Measurements from ENCODE around the gene ISM1.
"Not testable (repeated sequence)": the region's sequence is repeated elsewhere in the genome, so short reads cannot be mapped to it uniquely, and the experiment has no call there.

ISM1 gene

GRCh38 chr20:13222319-13222716, 1.2 kb downstream of the ISM1 start:
- no peak for DNase-seq

- DNase-seq, result no peak
Observed at GRCh38 chr20:13223736-13224520, 2.9 kb downstream of the ISM1 start.

DNA sequence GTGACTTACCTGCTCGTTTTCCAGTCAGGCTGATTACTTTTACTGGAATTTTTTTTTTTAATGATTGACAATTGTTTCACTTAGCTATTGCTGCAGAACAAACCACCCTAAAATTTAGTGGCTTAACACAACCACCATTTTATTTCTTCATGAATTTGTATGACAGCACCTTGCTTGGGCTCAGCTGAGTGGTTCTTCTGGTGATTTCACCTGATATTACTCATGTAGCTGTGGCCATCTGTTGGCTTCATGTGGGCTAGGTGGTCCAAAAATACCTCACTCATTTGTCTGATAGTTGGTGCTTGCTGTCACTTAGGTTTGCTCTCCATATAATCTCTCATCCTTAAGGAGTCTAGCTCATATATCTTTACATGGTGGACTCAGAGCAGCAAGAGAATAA, 5.3 kb downstream of the ISM1 start:
- no peak for DNase-seq

DNA sequence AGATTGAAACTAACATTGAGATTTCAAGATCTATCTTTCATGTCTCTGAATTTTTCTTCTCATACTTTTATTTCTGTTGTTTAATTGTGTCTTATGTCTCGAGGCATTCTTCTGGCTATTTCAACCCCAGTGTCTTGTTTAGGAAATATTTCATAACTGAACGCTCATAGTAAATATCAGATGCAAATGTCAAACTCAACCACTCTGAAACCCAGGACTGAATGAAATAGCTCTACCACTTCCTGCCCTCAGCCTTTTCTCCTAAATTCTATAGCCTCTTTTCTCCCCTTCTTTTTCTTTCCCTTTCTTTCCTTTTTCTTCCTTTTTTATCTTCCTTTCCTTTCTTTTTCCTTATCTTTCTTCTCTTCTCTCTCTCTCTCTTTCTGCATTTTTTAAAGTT, 7.7 kb downstream of the ISM1 start:
- no peak for DNase-seq

DNA sequence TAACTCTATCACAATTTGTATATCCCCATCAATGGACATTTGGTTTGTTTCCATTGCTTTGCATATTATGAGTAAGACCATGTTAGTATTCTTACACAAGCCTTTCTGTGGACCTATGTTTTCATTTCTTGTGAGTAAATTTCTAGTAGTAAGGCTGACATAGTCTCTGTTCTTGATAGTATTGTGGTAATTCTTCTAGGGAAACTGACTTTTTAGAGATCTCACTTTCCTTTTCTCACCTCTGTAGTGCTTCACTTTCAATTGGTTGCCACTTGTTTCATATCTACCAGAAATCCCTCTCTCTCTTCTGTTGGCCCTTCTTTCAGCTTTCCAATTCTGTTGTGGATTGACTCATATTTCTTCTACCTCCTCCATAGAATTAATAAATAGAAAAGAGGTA, 8.5 kb downstream of the ISM1 start:
- no peak for DNase-seq

GRCh38 chr20:13231031-13231752, 10.1 kb downstream of the ISM1 start:
- peak; percentile 24 for DNase-seq

GRCh38 chr20:13232999-13233398, 11.9 kb downstream of the ISM1 start:
- DNase-seq, result no peak

GRCh38 chr20:13234961-13235360, 13.9 kb downstream of the ISM1 start:
- DNase-seq, result no peak

DNA sequence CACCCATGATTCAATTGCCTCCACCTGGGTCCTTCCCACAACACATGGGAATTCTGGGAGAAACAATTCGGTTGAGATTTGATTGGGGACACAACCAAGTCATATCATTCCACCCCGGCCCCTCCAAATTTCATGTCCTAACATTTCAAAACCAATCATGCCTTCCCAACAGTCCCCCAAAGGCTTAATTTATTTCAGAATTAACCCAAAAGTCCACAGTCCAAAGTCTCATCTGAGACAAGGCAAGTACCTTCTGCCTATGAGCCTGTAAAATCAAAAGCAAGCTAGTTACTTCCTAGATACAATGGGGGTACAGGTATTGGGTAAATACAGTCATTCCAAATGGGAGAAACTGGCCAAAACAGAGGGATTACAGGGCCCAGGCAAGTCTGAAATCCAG, 15.3 kb downstream of the ISM1 start:
- DNase-seq, result not testable (repeated sequence)

GRCh38 chr20:13236990-13237720, 16.1 kb downstream of the ISM1 start:
- DNase-seq, result no peak

- no peak for DNase-seq
Observed at GRCh38 chr20:13238001-13238653, 17.1 kb downstream of the ISM1 start.

GRCh38 chr20:13243826-13244376, 22.8 kb downstream of the ISM1 start:
- DNase-seq, result no peak

DNA sequence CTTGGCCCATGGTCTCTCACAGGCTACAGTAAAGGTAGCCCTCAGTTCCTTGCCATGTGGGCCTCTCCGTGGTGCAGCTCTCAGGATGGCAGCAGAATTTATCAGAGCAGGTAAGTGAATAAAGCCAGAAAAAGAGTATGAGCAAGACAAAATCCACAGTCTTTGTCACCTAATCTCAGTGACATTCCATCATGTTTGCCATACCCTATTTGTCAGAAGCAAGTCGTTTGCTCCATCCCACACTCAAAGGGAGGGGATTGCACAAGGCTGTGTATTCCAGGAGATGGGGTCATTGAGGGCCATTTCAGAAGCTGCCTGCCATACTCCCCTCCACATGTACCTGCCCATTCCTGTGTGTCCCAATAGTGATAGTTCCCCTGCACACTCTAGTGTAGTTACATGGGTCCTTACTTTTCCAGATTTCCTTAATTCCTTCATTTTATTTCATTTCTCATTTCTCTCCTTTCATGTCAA, 24.2 kb downstream of the ISM1 start:
- DNase-seq, result no peak

GRCh38 chr20:13249118-13249797, 28.2 kb downstream of the ISM1 start:
- no peak for DNase-seq

GRCh38 chr20:13249798-13250170, 28.7 kb downstream of the ISM1 start:
- DNase-seq, result no peak

- DNase-seq, result no peak
Observed at GRCh38 chr20:13250251-13250650, 29.2 kb downstream of the ISM1 start.

- DNase-seq, result no peak
Observed at GRCh38 chr20:13251106-13251903, 30.2 kb downstream of the ISM1 start.

- no peak for DNase-seq
Observed at GRCh38 chr20:13251904-13252297, 30.8 kb downstream of the ISM1 start.

GRCh38 chr20:13255356-13255755, 34.3 kb downstream of the ISM1 start:
- DNase-seq, result no peak

- no peak for DNase-seq
Observed at GRCh38 chr20:13256606-13257005, 35.5 kb downstream of the ISM1 start.

DNA sequence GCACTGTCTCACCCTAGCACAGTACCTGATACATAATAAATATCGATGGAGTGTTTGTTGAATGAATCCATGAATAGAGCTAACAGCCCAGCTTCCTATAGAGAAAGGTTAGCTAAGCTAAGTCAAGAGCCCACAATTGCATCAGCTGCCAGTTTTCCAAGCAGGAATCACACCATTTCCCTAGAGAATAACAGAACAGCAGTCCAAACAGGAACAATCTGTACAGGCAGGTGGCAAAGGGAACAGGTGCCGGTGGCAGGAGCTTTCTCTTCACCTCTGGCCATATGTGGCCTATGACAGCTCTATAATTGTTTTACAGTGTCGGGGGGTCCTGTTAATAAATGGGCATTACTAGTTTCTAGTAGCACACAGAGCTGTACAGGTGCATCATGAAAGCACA, 38.8 kb downstream of the ISM1 start:
- DNase-seq, result no peak

Data from activated effector memory CD4-positive, alpha-beta T cell treated with Interleukin-2 at 50 U/mL for 16 hours (primary cell).